GM12875 (cell line): ENCODE results near the gene CAPN6.

ENCODE experiments used
- H3K4me3 ChIP-seq: one replicate; pipeline ENCODE4 v1.5.1; 2011; ENCODE audit warnings: low read depth, low read length, control low read depth
- TF ChIP-seq, protein P1 (sequence below): IDR thresholded peaks from 2 replicates; pipeline ENCODE4 v1.5.1; 2011; ENCODE audit warnings: low read depth, mild to moderate bottlenecking, control low read depth, inconsistent platforms, low read length, moderate library complexity, borderline replicate concordance; ENCODE audit not compliant: insufficient read depth

The CAPN6 gene

DNA sequence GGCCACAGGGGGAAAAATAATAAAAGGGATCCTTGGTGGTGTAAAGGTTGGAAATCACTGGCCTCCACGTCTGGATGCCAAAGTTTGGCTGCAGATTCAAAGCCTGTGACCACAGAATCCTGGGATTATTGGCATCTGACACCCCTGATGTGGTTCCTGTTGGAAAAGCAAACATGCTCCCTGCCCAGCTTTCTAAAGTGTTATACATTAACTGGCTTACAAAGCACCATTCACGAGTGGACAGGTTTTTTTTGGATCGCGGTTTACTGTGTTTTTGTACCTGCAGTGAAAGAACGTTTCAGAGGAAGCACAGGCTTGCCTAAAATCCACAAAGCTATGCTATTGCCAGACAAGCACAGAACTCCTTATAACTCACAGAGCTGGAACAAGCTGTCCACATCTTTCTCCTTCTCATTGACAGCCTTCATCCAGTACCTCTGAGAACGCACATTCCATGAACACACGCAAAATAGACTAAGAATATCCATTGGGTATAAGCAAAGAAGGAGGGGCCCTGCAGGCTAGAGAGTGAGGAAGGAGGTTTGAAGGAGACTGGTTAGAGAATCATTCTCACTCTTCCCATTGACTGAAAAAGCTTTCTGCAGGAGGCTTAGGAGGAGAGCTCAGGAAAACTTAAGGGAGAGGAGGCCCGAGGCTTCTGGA lies 14.5 kb upstream of the CAPN6 start:
- H3K4me3 ChIP-seq: no peak overlapping the region
- TF ChIP-seq, protein P1, sequence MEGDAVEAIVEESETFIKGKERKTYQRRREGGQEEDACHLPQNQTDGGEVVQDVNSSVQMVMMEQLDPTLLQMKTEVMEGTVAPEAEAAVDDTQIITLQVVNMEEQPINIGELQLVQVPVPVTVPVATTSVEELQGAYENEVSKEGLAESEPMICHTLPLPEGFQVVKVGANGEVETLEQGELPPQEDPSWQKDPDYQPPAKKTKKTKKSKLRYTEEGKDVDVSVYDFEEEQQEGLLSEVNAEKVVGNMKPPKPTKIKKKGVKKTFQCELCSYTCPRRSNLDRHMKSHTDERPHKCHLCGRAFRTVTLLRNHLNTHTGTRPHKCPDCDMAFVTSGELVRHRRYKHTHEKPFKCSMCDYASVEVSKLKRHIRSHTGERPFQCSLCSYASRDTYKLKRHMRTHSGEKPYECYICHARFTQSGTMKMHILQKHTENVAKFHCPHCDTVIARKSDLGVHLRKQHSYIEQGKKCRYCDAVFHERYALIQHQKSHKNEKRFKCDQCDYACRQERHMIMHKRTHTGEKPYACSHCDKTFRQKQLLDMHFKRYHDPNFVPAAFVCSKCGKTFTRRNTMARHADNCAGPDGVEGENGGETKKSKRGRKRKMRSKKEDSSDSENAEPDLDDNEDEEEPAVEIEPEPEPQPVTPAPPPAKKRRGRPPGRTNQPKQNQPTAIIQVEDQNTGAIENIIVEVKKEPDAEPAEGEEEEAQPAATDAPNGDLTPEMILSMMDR: no peak

DNA sequence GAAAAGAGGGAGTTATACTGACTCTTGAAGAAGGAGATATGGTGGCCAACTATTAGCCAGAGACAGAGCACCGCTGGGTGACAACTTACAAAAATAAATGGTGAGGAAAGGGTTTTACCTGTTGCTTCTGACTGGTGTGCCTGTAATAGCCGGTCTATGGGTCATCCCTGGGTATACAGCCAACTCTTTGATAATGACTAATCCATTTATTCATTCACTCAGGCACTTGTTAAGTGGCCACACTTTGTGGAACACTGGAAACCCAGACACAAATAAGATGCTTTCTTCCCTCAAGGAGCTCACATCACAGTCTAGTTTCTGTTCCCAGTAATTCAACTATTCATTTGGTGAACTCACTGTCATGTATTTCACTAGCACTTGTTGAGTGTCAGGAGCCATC lies 13.2 kb upstream of the CAPN6 start:
- no peak overlapping the region for H3K4me3 ChIP-seq
- TF ChIP-seq, protein P1: no peak

DNA sequence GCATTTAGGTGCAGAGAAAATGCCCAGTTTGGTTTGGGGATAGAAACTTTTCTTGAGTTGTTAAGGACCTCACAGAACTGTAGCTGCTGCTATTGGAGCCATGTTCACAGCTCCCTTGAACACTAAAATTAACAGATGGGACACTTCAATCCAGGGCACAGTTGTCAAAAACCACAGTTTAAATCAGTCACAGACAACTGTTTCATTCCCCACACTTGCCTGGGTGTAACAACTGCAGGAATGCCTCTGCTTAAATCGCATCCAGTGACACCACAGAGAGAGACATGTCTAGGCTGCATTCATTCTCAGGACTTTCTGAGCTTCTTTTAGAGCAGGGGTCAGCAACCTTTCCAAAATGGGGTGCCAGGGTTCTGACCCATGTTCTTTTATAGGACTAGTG lies 12.7 kb upstream of the CAPN6 start:
- TF ChIP-seq, protein P1: no peak
- H3K4me3 ChIP-seq: no peak overlapping the region

DNA sequence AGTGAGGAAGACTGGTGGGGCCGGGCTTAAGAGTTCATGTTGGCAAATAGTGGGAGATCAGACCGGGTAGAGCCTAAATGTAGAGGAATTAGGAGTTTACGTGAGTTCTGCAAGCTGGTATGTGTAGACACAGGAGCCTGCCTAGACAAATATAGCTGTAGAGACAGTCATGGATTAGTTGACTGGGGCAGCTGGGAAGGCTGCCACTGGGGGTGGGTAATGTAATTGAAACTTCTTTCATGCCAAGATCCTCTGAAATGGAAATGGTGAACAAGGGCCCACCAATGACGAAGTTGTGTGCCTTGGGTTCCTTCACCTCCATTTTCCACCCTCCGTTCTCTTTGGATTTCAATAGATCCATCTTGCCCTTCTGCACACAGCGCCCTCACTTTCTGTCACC lies 11.9 kb upstream of the CAPN6 start:
- H3K4me3 ChIP-seq: no peak overlapping the region
- TF ChIP-seq, protein P1: no peak

DNA sequence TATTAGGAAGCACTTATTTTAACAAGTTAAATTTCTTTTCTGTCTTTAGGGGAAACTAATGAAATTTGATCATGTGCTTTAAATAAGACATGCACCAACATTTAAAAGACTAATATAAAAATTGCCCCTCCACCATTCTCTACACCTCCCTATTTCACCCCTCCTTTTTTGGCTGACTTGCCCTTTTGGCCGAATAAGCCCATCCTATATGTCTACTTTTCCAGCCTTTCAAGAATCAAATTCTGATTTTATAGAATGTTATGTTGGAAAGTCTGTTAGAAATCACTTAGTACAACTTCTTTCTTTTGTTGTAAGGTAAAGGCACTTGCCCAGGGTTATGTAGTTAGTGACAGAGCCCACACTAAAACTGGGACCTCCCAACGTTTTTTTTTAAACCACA lies 1.8 kb downstream of the CAPN6 start:
- TF ChIP-seq, protein P1: no peak

DNA sequence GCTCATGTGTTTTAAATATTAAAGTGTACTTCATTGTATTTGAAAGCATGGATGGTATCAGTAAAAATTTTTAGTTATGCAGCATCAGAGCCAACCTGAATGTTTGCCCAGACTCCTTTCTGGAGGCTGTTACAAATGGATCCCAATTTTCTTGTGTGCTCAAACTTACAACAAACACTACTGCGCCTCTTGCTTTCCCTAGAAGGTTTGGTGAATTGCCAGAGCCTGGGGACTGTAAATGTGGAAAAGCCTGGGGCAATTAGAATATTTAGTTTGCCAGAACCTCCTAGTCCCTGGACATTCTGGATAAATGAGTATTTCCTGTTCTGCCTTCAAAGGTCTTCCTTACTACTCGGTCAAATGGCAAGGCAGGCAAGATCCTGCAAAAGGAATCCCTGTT lies 4.8 kb downstream of the CAPN6 start:
- TF ChIP-seq, protein P1: no peak

More for the DNA sequence above, 1.8 kb downstream of the CAPN6 start:
- H3K4me3 ChIP-seq: no peak overlapping the region

DNA sequence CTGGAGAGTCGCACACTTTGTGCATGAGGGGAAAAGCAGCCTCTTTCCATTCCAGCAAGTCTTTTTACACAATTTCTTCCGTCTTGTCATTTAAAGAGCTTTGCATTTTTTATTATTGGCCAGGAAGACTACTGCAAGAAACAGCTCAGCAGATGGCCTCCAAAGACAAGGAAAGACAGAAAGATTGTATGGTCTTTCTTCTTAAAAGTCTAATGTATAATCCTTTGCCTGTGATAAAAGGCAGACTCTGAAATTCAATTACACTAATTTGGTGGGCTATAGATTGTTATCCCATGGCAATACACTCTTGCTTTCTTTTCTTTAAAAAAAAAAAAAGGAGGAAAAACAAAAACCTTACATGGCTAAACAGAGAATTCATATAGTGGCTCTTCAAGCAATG lies 5.9 kb downstream of the CAPN6 start:
- H3K4me3 ChIP-seq: no peak overlapping the region
- TF ChIP-seq, protein P1: no peak

More for the DNA sequence above, 4.8 kb downstream of the CAPN6 start:
- H3K4me3 ChIP-seq: no peak overlapping the region
